Thyroid gland (tissue), 4 donors: Measurements from ENCODE around the gene ZBTB12.

ENCODE experiments used
- CTCF ChIP-seq, 6 experiments: fragments of 200-600 bp in 3 of 6; fragments of 450-650 bp in 3 of 6; sonication (generic) in 3 of 6; IDR thresholded peaks; one replicate each; pipeline ENCODE4 v1.5.1; 2016 to 2019; ENCODE audit warnings: antibody characterized with exemption in 6 of 6, mild to moderate bottlenecking in 2 of 6, inconsistent platforms in 1 of 6, moderate library complexity in 1 of 6
- POLR2A ChIP-seq, 2 donors: fragments of 450-650 bp; IDR thresholded peaks; one replicate each; pipeline ENCODE4 v1.6.1; 2017; ENCODE audit warnings: antibody characterized with exemption in 2 of 2, mild to moderate bottlenecking in 2 of 2, moderate library complexity in 1 of 2

GRCh38 chr6:31947070-31947675 lies 45.3 kb upstream of the ZBTB12 start:
- TF ChIP-seq CTCF (IDR thresholded peaks at IDR 0.05) (no peak), POLR2A (IDR thresholded peaks at IDR 0.05) (no peak)
